GM19324 (cell line): ENCODE measurements around the gene ASPRV1.

Source experiments
- ATAC-seq: cut with Tn5 transposase; IDR thresholded peaks from one replicate; pipeline ENCODE4 v1.9.1; 2021; ENCODE audit warnings: mild to moderate bottlenecking, moderate library complexity; ENCODE audit not compliant: unreplicated experiment, low FRiP score

The ASPRV1 gene

GRCh38 chr2:69945441-69945840 is 16.0 kb downstream of the ASPRV1 start:
- no peak for ATAC-seq

GRCh38 chr2:69944756-69945155 is 16.7 kb downstream of the ASPRV1 start:
- ATAC-seq: no peak

GRCh38 chr2:69943843-69944525 is 17.4 kb downstream of the ASPRV1 start:
- no peak for ATAC-seq

GRCh38 chr2:69943000-69943842 is 18.2 kb downstream of the ASPRV1 start:
- ATAC-seq: no peak

- ATAC-seq: no peak
Measured at GRCh38 chr2:69940691-69941090, 20.7 kb downstream of the ASPRV1 start.

- ATAC-seq: no peak
Measured at GRCh38 chr2:69939722-69940121, 21.7 kb downstream of the ASPRV1 start.

- ATAC-seq: no peak
Measured at GRCh38 chr2:69937968-69938367, 23.5 kb downstream of the ASPRV1 start.

- no peak for ATAC-seq
Measured at GRCh38 chr2:69936906-69937305, 24.5 kb downstream of the ASPRV1 start.

- ATAC-seq: no peak
Measured at GRCh38 chr2:69935011-69935410, 26.4 kb downstream of the ASPRV1 start.

- ATAC-seq: no peak
Measured at GRCh38 chr2:69934614-69934908, 26.9 kb downstream of the ASPRV1 start.

GRCh38 chr2:69933839-69934613 is 27.4 kb downstream of the ASPRV1 start:
- no peak for ATAC-seq

- ATAC-seq: no peak
Measured at GRCh38 chr2:69933254-69933828, 28.1 kb downstream of the ASPRV1 start.

- no peak for ATAC-seq
Measured at GRCh38 chr2:69932596-69932922, 28.9 kb downstream of the ASPRV1 start.

- ATAC-seq: no peak
Measured at GRCh38 chr2:69931832-69932595, 29.4 kb downstream of the ASPRV1 start.

- no peak for ATAC-seq
Measured at GRCh38 chr2:69926849-69927515, 34.4 kb downstream of the ASPRV1 start.

GRCh38 chr2:69923116-69923515 is 38.3 kb downstream of the ASPRV1 start:
- ATAC-seq: no peak

GRCh38 chr2:69918401-69918800 is 43.0 kb downstream of the ASPRV1 start:
- no peak for ATAC-seq

- ATAC-seq: no peak
Measured at GRCh38 chr2:69917852-69918251, 43.6 kb downstream of the ASPRV1 start.

GRCh38 chr2:69916106-69916505 is 45.3 kb downstream of the ASPRV1 start:
- ATAC-seq: no peak
